Measurements from ENCODE around the gene C4BPB. TPM values are rescaled to one million over a fixed set of nuclear protein-coding genes. Genes with fewer than 3 reads are reported as not detected.

The C4BPB gene
- total RNA-seq, 1 experiment from 2014 or later: not detected

GRCh38 chr1:207124389-207124788, 35.7 kb downstream of the C4BPB start:
- intact Hi-C loops (cut with micrococcal nuclease; ENCODE audit: unreplicated experiment): no loop called here
- Histone ChIP-seq H3K9me3 (ENCODE audit: low read depth, low read length, poor library complexity, severe bottlenecking) (peaks cover 4% of the 10 kb centered on the region), H3K4me1 (ENCODE audit: insufficient read depth, low read length, poor library complexity, severe bottlenecking) (no peaks in the 10 kb centered on the region), H3K4me3 (ENCODE audit: low read depth, low read length, poor library complexity, severe bottlenecking) (no peak overlapping the region), H3K36me3 (ENCODE audit: insufficient read depth, low read length, poor library complexity, severe bottlenecking) (no peaks in the 10 kb centered on the region), H3K27me3 (replicated peaks; ENCODE audit: insufficient read depth, low read depth, low read length, poor library complexity) (peaks cover 23% of the 10 kb centered on the region), H3K27ac (ENCODE audit: low read depth, low read length, poor library complexity, severe bottlenecking) (no peak overlapping the region)
- TF ChIP-seq EZH2 (IDR thresholded peaks at IDR 0.05; ENCODE audit: borderline replicate concordance, low read depth, low read length, poor library complexity, severe bottlenecking) (no peak), CTCF (conservative IDR thresholded peaks at IDR 0.05; ENCODE audit: low read depth, low read length) (no peak)
- no TSS peak for BruUV-seq (replicated peaks)
- ChIA-PET CTCF (no interaction called here), POLR2A (ENCODE audit: low non-redundant PET) (no interaction called here)
- no peak for DNase-seq (ENCODE audit: low spot score)

GRCh38 chr1:207128336-207128921, 39.8 kb downstream of the C4BPB start:
- peak; percentile 61 for DNase-seq (ENCODE audit: low spot score)
- Histone ChIP-seq H3K27ac (ENCODE audit: low read depth, low read length, poor library complexity, severe bottlenecking) (no peak overlapping the region), H3K4me3 (ENCODE audit: low read depth, low read length, poor library complexity, severe bottlenecking) (no peak overlapping the region), H3K9me3 (ENCODE audit: low read depth, low read length, poor library complexity, severe bottlenecking) (peaks cover 6% of the 10 kb centered on the region), H3K4me1 (ENCODE audit: insufficient read depth, low read length, poor library complexity, severe bottlenecking) (no peaks in the 10 kb centered on the region), H3K27me3 (replicated peaks; ENCODE audit: insufficient read depth, low read depth, low read length, poor library complexity) (peaks cover 26% of the 10 kb centered on the region), H3K36me3 (ENCODE audit: insufficient read depth, low read length, poor library complexity, severe bottlenecking) (no peaks in the 10 kb centered on the region)
- BruUV-seq (replicated peaks): no TSS peak
- ChIA-PET POLR2A (ENCODE audit: low non-redundant PET) (no interaction called here), CTCF (no interaction called here)
- intact Hi-C loops (cut with micrococcal nuclease; ENCODE audit: unreplicated experiment): no loop called here
- TF ChIP-seq EZH2 (IDR thresholded peaks at IDR 0.05; ENCODE audit: borderline replicate concordance, low read depth, low read length, poor library complexity, severe bottlenecking) (no peak), CTCF (conservative IDR thresholded peaks at IDR 0.05; ENCODE audit: low read depth, low read length) (no peak)

- Histone ChIP-seq H3K27ac (ENCODE audit: low read depth, low read length, poor library complexity, severe bottlenecking) (no peak overlapping the region), H3K4me1 (ENCODE audit: insufficient read depth, low read length, poor library complexity, severe bottlenecking) (no peaks in the 10 kb centered on the region), H3K27me3 (replicated peaks; ENCODE audit: insufficient read depth, low read depth, low read length, poor library complexity) (peaks cover 20% of the 10 kb centered on the region), H3K36me3 (ENCODE audit: insufficient read depth, low read length, poor library complexity, severe bottlenecking) (no peaks in the 10 kb centered on the region), H3K4me3 (ENCODE audit: low read depth, low read length, poor library complexity, severe bottlenecking) (no peak overlapping the region), H3K9me3 (ENCODE audit: low read depth, low read length, poor library complexity, severe bottlenecking) (peaks cover 6% of the 10 kb centered on the region)
- ChIA-PET CTCF (no interaction called here), POLR2A (ENCODE audit: low non-redundant PET) (no interaction called here)
- BruUV-seq (replicated peaks): no TSS peak
- TF ChIP-seq CTCF (conservative IDR thresholded peaks at IDR 0.05; ENCODE audit: low read depth, low read length) (no peak), EZH2 (IDR thresholded peaks at IDR 0.05; ENCODE audit: borderline replicate concordance, low read depth, low read length, poor library complexity, severe bottlenecking) (no peak)
- intact Hi-C loops (cut with micrococcal nuclease; ENCODE audit: unreplicated experiment): no loop called here
- DNase-seq (ENCODE audit: low spot score): no peak
Observed at GRCh38 chr1:207129053-207129452, 40.4 kb downstream of the C4BPB start.
